Colonic mucosa (tissue), 4 donors: ENCODE results near the gene CSMD2. TPM values are rescaled to one million over a fixed set of nuclear protein-coding genes. Genes with fewer than 3 reads are reported as not detected.

Experiments used
- DNase-seq: peaks from one replicate; pipeline ENCODE4 v3.0.0-alpha.2; 2020
- H3K27ac ChIP-seq: fragments of 200-600 bp; one replicate; pipeline ENCODE4 v1.8.0; 2021
- H3K27me3 ChIP-seq: fragments of 200-600 bp; one replicate; pipeline ENCODE4 v1.8.0; 2021
- H3K36me3 ChIP-seq: fragments of 200-600 bp; one replicate; pipeline ENCODE4 v1.8.0; 2021
- H3K4me1 ChIP-seq: fragments of 200-600 bp; one replicate; pipeline ENCODE4 v1.8.0; 2021; ENCODE audit warnings: mild to moderate bottlenecking
- H3K4me3 ChIP-seq: fragments of 200-600 bp; one replicate; pipeline ENCODE4 v1.8.0; 2021
- H3K9ac ChIP-seq, 2 donors: one replicate each; pipeline ENCODE4 v1.7.0; 2013; ENCODE audit warnings: control low read depth in 2 of 2, low read depth in 2 of 2, low read length in 2 of 2
- H3K9me3 ChIP-seq: fragments of 200-600 bp; one replicate; pipeline ENCODE4 v1.8.0; 2021
- intact Hi-C: fragments of 100-400 bp; cut with DNase I; formaldehyde crosslinking; loops from one replicate; pipeline ENCODE4 v1.14.1; 2022
- total RNA-seq, 2 donors: library from RNA; stranded (reverse); fragmentation: NEBNext Ultra II Directional in 1 of 2; extraction: Animal tissue kit (Norgen Biotek cat#: 25700) in 1 of 2; gene quantifications; one replicate each; pipeline ENCODE4 v1.2.1, GENCODE V29; 2021
- TF ChIP-seq, protein P1 (sequence below): fragments of 200-600 bp; IDR thresholded peaks from one replicate; pipeline ENCODE4 v1.8.0; 2022; ENCODE audit warnings: antibody characterized with exemption, mild to moderate bottlenecking
- donor health status: healthy.
- donor health status: DM: no; HTN: no; CAD: no.
- donor health status: DM: no; HTN: no; CAD: no.

Gene CSMD2
- total RNA-seq, 2 donors from 2014 or later = 0.05 to 0.10 TPM

DNA sequence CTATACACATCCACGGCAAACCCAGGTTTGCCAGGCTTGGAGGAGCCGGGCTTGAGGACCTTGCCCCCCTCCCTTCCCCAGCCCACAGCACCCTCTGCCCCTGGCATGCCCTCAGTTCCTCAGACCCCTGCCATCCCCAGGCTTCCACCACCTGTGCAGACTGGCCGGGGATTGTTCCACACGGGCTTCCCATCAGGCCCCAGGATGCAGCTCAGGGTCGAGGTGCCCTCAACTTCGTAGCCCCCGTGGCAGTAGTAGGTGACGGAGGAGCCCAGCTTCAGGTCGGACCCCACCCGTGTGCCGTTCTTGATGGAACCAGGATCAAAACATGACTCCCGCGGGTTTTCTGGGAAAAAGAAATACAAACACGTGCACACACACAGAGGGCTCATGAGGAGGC, 528.8 kb downstream of the CSMD2 start:
- Histone ChIP-seq H3K9me3 (no peaks in the 10 kb centered on the region), H3K27ac (no peak overlapping the region), H3K36me3 (no peaks in the 10 kb centered on the region), H3K27me3 (no peaks in the 10 kb centered on the region), H3K9ac (no peak overlapping the region), H3K4me3 (no peak overlapping the region), H3K4me1 (no peaks in the 10 kb centered on the region)
- DNase-seq = no peak
- TF ChIP-seq, protein P1, sequence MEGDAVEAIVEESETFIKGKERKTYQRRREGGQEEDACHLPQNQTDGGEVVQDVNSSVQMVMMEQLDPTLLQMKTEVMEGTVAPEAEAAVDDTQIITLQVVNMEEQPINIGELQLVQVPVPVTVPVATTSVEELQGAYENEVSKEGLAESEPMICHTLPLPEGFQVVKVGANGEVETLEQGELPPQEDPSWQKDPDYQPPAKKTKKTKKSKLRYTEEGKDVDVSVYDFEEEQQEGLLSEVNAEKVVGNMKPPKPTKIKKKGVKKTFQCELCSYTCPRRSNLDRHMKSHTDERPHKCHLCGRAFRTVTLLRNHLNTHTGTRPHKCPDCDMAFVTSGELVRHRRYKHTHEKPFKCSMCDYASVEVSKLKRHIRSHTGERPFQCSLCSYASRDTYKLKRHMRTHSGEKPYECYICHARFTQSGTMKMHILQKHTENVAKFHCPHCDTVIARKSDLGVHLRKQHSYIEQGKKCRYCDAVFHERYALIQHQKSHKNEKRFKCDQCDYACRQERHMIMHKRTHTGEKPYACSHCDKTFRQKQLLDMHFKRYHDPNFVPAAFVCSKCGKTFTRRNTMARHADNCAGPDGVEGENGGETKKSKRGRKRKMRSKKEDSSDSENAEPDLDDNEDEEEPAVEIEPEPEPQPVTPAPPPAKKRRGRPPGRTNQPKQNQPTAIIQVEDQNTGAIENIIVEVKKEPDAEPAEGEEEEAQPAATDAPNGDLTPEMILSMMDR = no peak
- intact Hi-C loops = no loop called here

DNA sequence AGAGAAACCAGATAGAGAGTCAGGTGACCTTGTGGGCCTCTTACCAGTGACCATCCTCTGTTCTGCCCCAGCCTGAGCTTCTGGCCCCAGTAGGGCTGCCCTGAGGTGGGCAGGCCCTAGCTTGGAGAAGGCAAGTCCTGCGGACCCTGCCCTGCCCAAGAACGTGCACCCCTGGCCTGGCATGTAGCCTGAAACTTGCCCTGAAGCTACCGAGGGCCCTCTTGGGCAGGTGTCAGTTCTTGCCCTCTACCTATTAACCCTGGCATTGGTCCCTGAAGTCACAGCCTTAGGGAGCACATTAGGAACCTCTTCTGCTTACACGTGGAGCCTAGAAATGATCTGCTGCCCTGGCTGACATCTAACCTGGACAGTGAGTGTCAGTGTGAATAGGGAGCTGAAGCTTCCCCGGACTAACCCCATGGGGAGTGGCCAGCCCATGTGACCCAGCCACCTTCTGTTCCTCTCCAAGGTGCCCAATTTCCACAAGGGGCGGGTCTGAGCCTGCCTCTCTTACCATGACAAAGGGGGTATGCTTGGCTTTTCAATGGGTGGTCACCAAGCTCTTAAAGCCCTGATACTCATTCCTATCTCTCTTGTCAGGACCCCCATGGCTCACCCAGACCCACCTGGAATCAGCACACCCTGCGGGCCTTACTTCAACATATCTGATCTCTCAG, 529.6 kb downstream of the CSMD2 start:
- intact Hi-C loops = no loop called here
- DNase-seq = no peak

DNA sequence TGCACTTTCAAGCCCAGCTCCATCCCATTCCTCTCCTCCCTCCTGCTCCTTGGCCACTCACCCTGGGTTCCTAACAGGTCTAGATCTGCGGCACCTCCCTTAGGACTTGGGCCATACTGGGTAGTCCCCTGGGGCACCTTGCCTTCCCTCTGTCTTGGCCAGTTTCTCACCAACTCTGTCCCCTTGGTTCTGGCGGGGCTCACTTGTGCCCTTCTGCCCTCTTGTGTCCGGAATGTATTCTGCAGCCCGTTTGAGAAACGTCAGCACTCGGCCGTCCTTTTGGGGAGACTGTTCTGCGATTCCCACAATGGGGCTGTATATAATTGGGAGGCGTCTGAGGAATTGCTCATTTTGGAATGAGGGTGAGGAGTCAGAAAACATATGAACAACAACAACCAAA, 530.2 kb downstream of the CSMD2 start:
- Histone ChIP-seq H3K4me1 (no peaks in the 10 kb centered on the region), H3K27me3 (no peaks in the 10 kb centered on the region), H3K9ac (no peak overlapping the region), H3K9me3 (no peaks in the 10 kb centered on the region), H3K27ac (no peak overlapping the region), H3K4me3 (no peak overlapping the region), H3K36me3 (no peaks in the 10 kb centered on the region)
- peak; percentile 32 for DNase-seq
- TF ChIP-seq, protein P1 = peak; percentile 34
- intact Hi-C loops = loop anchor here (5.0 kb wide), 3 partner anchors 527 to 1107 kb away; no protein-coding TSS in a partner anchor

More for the DNA sequence above, 529.6 kb downstream of the CSMD2 start:
- TF ChIP-seq, protein P1 = no peak
- H3K9ac ChIP-seq = no peak overlapping the region
- H3K9me3 ChIP-seq = no peaks in the 10 kb centered on the region
- H3K36me3 ChIP-seq = no peaks in the 10 kb centered on the region
- no peaks in the 10 kb centered on the region for H3K27me3 ChIP-seq
- no peak overlapping the region for H3K27ac ChIP-seq
- no peaks in the 10 kb centered on the region for H3K4me1 ChIP-seq
- no peak overlapping the region for H3K4me3 ChIP-seq

DNA sequence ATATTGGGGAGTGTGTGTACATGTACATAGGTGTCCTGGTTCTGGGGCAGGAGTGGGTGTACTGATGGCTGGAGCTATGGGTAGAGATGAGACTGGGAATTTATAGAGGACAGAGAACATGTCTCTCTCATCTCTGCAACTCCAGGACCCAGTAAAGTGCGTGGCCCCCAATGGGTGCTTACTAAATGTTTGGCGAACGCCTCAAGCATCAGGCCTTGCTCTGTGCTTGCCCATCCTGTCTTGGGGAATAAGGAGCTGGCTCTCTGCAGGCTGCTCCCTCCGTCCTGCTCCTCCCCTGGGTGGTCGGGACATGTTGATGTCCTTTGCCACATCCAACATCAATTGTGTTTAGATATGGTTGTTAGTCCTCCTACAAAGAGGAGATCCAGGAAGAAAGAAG, 530.9 kb downstream of the CSMD2 start:
- Histone ChIP-seq H3K27ac (no peak overlapping the region), H3K4me3 (no peak overlapping the region)
- intact Hi-C loops = loop anchor here (5.0 kb wide), 3 partner anchors 528 to 1108 kb away; no protein-coding TSS in a partner anchor

DNA sequence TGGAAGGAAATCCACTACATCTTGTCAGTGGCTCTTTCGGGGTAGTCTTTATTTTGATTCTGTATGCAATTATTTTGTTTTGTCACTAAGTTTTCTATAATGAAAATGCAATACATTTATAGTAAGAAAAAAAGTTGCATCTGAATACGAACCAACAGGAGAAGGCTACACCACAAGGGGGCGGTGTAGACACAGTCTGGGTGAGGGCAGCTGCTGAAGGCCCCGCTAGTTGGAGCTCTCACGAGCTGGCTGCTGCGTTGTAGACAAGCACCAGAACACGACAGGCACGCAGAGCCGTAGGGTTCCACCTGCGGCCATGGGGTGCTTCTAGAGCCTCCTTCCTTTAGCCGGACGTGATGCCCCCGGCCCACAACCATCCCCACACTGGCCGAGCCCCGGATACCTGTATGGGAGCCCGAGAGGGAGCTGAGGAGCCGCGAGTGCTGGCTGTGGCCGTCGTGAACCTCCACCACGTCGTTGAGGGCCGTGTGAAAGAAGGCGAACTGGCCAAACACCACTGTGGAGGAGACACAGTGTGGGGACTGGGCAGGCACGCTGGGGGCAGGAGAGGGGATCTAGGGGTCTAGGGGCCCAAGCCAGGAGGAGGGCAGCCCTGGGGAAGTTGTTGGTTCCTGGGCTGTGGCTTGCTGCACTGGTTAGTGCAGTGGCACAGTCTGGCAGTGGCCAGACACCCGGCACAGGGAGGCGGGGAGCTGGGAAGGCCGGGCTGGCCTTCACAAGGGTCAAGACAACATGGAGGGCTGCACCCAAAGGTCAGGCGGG, 531.8 kb downstream of the CSMD2 start:
- Histone ChIP-seq H3K27me3 (no peaks in the 10 kb centered on the region), H3K27ac (no peak overlapping the region), H3K9ac (no peak overlapping the region), H3K9me3 (no peaks in the 10 kb centered on the region), H3K4me1 (no peaks in the 10 kb centered on the region), H3K36me3 (no peaks in the 10 kb centered on the region), H3K4me3 (no peak overlapping the region)
- TF ChIP-seq, protein P1 = peak; percentile 85
- DNase-seq = peak; percentile 90
- intact Hi-C loops = loop anchor here (5.0 kb wide), 3 partner anchors 529 to 1109 kb away; no protein-coding TSS in a partner anchor

More for the DNA sequence above, 530.9 kb downstream of the CSMD2 start:
- Histone ChIP-seq H3K9ac (no peak overlapping the region), H3K9me3 (no peaks in the 10 kb centered on the region), H3K27me3 (no peaks in the 10 kb centered on the region), H3K36me3 (no peaks in the 10 kb centered on the region), H3K4me1 (no peaks in the 10 kb centered on the region)
- DNase-seq = no peak
- TF ChIP-seq, protein P1 = no peak
